ENCODE results near the gene LRPAP1.

DNA sequence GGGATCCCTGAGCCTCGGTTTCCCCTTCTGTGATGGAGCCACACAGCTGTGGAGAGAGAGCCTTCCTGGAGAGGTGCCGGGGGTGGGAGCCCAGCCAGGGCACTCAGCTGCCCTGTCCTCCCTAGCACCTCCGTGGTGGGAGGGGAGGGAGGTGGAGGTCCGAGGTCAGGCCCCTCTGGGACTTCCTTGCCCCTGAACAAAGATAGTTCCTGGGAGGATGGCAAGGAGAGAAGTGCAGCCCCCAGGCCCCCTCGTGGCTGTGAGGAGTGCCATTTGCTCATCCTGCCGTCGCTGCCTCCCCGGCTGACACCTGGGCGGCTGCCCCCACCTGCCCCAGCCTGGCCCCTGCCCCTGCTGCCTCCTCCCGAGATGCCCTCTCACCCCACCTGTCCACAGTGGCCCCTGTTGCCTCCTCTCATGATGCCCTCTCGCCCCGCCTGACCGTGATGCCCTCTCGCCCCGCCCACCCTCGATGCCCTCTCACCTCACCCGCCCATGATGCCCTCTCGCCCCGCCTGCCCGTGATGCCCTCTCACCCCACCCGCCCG, 56.4 kb downstream of the LRPAP1 start:
- TF ChIP-seq, protein P1, sequence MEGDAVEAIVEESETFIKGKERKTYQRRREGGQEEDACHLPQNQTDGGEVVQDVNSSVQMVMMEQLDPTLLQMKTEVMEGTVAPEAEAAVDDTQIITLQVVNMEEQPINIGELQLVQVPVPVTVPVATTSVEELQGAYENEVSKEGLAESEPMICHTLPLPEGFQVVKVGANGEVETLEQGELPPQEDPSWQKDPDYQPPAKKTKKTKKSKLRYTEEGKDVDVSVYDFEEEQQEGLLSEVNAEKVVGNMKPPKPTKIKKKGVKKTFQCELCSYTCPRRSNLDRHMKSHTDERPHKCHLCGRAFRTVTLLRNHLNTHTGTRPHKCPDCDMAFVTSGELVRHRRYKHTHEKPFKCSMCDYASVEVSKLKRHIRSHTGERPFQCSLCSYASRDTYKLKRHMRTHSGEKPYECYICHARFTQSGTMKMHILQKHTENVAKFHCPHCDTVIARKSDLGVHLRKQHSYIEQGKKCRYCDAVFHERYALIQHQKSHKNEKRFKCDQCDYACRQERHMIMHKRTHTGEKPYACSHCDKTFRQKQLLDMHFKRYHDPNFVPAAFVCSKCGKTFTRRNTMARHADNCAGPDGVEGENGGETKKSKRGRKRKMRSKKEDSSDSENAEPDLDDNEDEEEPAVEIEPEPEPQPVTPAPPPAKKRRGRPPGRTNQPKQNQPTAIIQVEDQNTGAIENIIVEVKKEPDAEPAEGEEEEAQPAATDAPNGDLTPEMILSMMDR (IDR thresholded peaks at IDR 0.05) = no peak
- no peak for TF ChIP-seq POLR2A (IDR thresholded peaks at IDR 0.05)

Measured in esophagus squamous epithelium (tissue), 4 donors.